GM12878 (cell line): ENCODE data around the gene HS3ST2. TPM values are rescaled to one million over a fixed set of nuclear protein-coding genes. Genes with fewer than 3 reads are reported as not detected.

Source experiments
- ATAC-seq: fragments of 200-7000 bp; cut with Tn5 transposase; 3 replicates; pipeline ENCODE4 v1.9.1; 2020; ENCODE audit warnings: mild to moderate bottlenecking, moderate library complexity
- BruUV-seq: library from RNA; stranded (reverse); fragments of 400-500 nt; replicated peaks from 2 replicates; lab custom pipeline; 2021; lab: Mats Ljungman, UMichigan
- CTCF ChIA-PET: fragments of 300-600 bp; sonication (Branson Sonifier 250); formaldehyde crosslinking; extraction: SDS; loops from one replicate; lab custom pipeline; 2021; ENCODE audit warnings: inconsistent platforms; lab: Yijun Ruan, JAX
- POLR2A ChIA-PET: fragments of 350-600 bp; formaldehyde crosslinking; extraction: SDS; loops from one replicate; lab custom pipeline; 2021; ENCODE audit warnings: inconsistent platforms; lab: Charles Lee
- RAD21 ChIA-PET: fragments of 300-600 bp; sonication (Branson Sonifier 250); formaldehyde crosslinking; loops from one replicate; lab custom pipeline; 2023; ENCODE audit warnings: antibody characterized with exemption; ENCODE audit not compliant: unreplicated experiment; lab: Charles Lee
- SMC1A ChIA-PET: fragments of 300-600 bp; sonication (Branson Sonifier 250); formaldehyde crosslinking; loops from one replicate; lab custom pipeline; 2023; ENCODE audit not compliant: unreplicated experiment, uncharacterized antibody; lab: Charles Lee
- DNase-seq: peaks from one replicate; pipeline ENCODE4 v3.0.0-alpha.2; 2011; ENCODE audit warnings: low read depth, low spot score
- FAIRE-seq: peaks from 3 replicates; lab custom pipeline; 2011; peaks lifted over from hg19 to GRCh38; lab: Jason Lieb, UNC
- H2AFZ ChIP-seq: 2 replicates; pipeline ENCODE4 v1.6.0; 2011; ENCODE audit warnings: low read depth, low read length, control low read depth; ENCODE audit not compliant: control insufficient read depth
- H3K27ac ChIP-seq: 2 replicates; pipeline ENCODE4 v1.5.1; 2011; ENCODE audit warnings: control low read depth; ENCODE audit not compliant: control insufficient read depth, insufficient read depth
- H3K27me3 ChIP-seq, 2 experiments: replicated peaks in 1 of 2; 2 replicates each; pipeline versions ENCODE4 v1.6.0 to v1.6.1; 2011; ENCODE audit warnings: low read length in 1 of 2; ENCODE audit not compliant: control insufficient read depth in 2 of 2, insufficient read depth in 2 of 2
- H3K36me3 ChIP-seq, 2 experiments: 2 replicates each; pipeline ENCODE4 v1.5.1; 2011; ENCODE audit warnings: low read length in 1 of 2; ENCODE audit not compliant: control insufficient read depth in 2 of 2, insufficient read depth in 2 of 2
- H3K4me1 ChIP-seq: 2 replicates; pipeline ENCODE4 v1.6.1; 2011; ENCODE audit warnings: mild to moderate bottlenecking, low read length, moderate library complexity, mixed read lengths; ENCODE audit not compliant: control insufficient read depth, insufficient read depth
- H3K4me2 ChIP-seq: 2 replicates; pipeline ENCODE4 v1.6.0; 2011; ENCODE audit warnings: control low read depth; ENCODE audit not compliant: control insufficient read depth, insufficient read depth
- H3K4me3 ChIP-seq: fragments of 200-600 bp; sonication (generic); 2 replicates; pipeline ENCODE4 v1.5.1; 2016
- H3K79me2 ChIP-seq: 2 replicates; pipeline ENCODE4 v1.6.0; 2011; ENCODE audit warnings: low read length; ENCODE audit not compliant: control insufficient read depth, insufficient read depth
- H3K9ac ChIP-seq: 2 replicates; pipeline ENCODE4 v1.8.0; 2011; ENCODE audit warnings: low read length, control low read depth, mixed read lengths; ENCODE audit not compliant: control insufficient read depth, insufficient read depth
- H3K9me3 ChIP-seq: replicated peaks from 3 replicates; pipeline ENCODE4 v1.5.1; 2011; ENCODE audit warnings: mild to moderate bottlenecking, low read length; ENCODE audit not compliant: control insufficient read depth, insufficient read depth
- H4K20me1 ChIP-seq: 2 replicates; pipeline ENCODE4 v1.6.0; 2011; ENCODE audit not compliant: control insufficient read depth, insufficient read depth
- BHLHE40 ChIP-seq, 2 experiments: fragments of 450-650 bp in 1 of 2; IDR thresholded peaks; 2 replicates each; pipeline ENCODE4 v1.6.1; 2011 to 2017; ENCODE audit warnings: low read depth in 2 of 2, borderline replicate concordance in 1 of 2, improper control_type of control experiment in 1 of 2, low read length in 1 of 2, mild to moderate bottlenecking in 1 of 2
- CHD1 ChIP-seq: IDR thresholded peaks from 2 replicates; pipeline ENCODE4 v1.6.1; 2012; ENCODE audit warnings: low read depth, low read length, improper control_type of control experiment
- CREB1 ChIP-seq: IDR thresholded peaks from 2 replicates; pipeline ENCODE4 v1.6.1; 2012; ENCODE audit warnings: low read depth, mild to moderate bottlenecking, inconsistent platforms
- EED ChIP-seq: sonication (generic); IDR thresholded peaks from 2 replicates; pipeline ENCODE4 v1.6.1; 2016; ENCODE audit warnings: antibody characterized with exemption, low read depth
- EGR1 ChIP-seq, 2 experiments: IDR thresholded peaks; 1 replicate in 1 of 2; 2 replicates in 1 of 2; pipeline ENCODE4 v1.6.1; 2011 to 2012; ENCODE audit warnings: low read depth in 2 of 2, low read length in 2 of 2, borderline replicate concordance in 1 of 2, mild to moderate bottlenecking in 1 of 2, moderate library complexity in 1 of 2
- EP300 ChIP-seq, 2 experiments: fragments of 150-350 bp in 1 of 2; IDR thresholded peaks; 2 replicates each; pipeline ENCODE4 v1.6.1; 2011 to 2012; ENCODE audit warnings: low read depth in 2 of 2, low read length in 2 of 2, borderline replicate concordance in 1 of 2, improper control_type of control experiment in 1 of 2, inconsistent platforms in 1 of 2; ENCODE audit not compliant: control insufficient read depth in 1 of 2
- FOXK2 ChIP-seq: fragments of 450-650 bp; IDR thresholded peaks from 2 replicates; pipeline ENCODE4 v1.6.1; 2017; ENCODE audit warnings: mild to moderate bottlenecking, moderate library complexity
- IRF3 ChIP-seq: fragments of 450-650 bp; IDR thresholded peaks from 2 replicates; pipeline ENCODE4 v1.6.1; 2014; ENCODE audit warnings: mild to moderate bottlenecking
- MTA3 ChIP-seq: IDR thresholded peaks from 2 replicates; pipeline ENCODE4 v1.6.1; 2012; ENCODE audit warnings: low read length, inconsistent platforms, borderline replicate concordance
- PAX5 ChIP-seq: IDR thresholded peaks from 2 replicates; pipeline ENCODE4 v1.6.1; 2011; ENCODE audit warnings: low read depth, low read length, borderline replicate concordance
- RAD21 ChIP-seq: IDR thresholded peaks from 2 replicates; pipeline ENCODE4 v1.6.1; 2011; ENCODE audit warnings: mild to moderate bottlenecking, low read depth, low read length, moderate library complexity; ENCODE audit not compliant: insufficient read depth
- SRF ChIP-seq, 2 experiments: IDR thresholded peaks; 2 replicates each; pipeline ENCODE4 v1.6.1; 2011; ENCODE audit warnings: low read depth in 2 of 2, low read length in 2 of 2, mild to moderate bottlenecking in 1 of 2, moderate library complexity in 1 of 2
- TAF1 ChIP-seq: IDR thresholded peaks from 2 replicates; pipeline ENCODE4 v1.6.1; 2011; ENCODE audit warnings: mild to moderate bottlenecking, low read depth, low read length, borderline replicate concordance
- TCF3 ChIP-seq: IDR thresholded peaks from 2 replicates; pipeline ENCODE4 v1.6.1; 2012; ENCODE audit warnings: low read depth, mild to moderate bottlenecking, low read length, borderline replicate concordance; ENCODE audit not compliant: insufficient read depth
- WRNIP1 ChIP-seq: IDR thresholded peaks from 2 replicates; pipeline ENCODE4 v1.6.1; 2011; ENCODE audit warnings: low read depth, low read length, improper control_type of control experiment, borderline replicate concordance
- ZBTB11 ChIP-seq: fragments of 450-650 bp; formaldehyde crosslinking; IDR thresholded peaks from 2 replicates; pipeline ENCODE4 v1.5.0; 2022; ENCODE audit warnings: mild to moderate bottlenecking, missing genetic modification characterization
- ZNF24 ChIP-seq: fragments of 450-650 bp; IDR thresholded peaks from 2 replicates; pipeline ENCODE4 v1.6.1; 2017; ENCODE audit warnings: antibody characterized with exemption, mild to moderate bottlenecking
- ZNF274 ChIP-seq: IDR thresholded peaks from one replicate; pipeline ENCODE4 v1.8.0; 2011; ENCODE audit not compliant: insufficient read length, insufficient read depth
- ZSCAN29 ChIP-seq: fragments of 450-650 bp; IDR thresholded peaks from 2 replicates; pipeline ENCODE4 v1.6.1; 2017; ENCODE audit warnings: mild to moderate bottlenecking, moderate library complexity
- WGBS: methylation state at CpG from one replicate; pipeline ENCODE4 v1.1.6; 2016; ENCODE audit warnings: low lambda C conversion rate; ENCODE audit not compliant: insufficient replicate concordance, insufficient coverage; ENCODE audit errors: missing lambda C conversion rate; 5-methylcytosine and 5-hydroxymethylcytosine counted together
- in situ Hi-C: fragments of 300-500 bp; cut with MboI; formaldehyde crosslinking; loops from 9 replicates; pipeline ENCODE4 v1.14.3; 2018; ENCODE audit warnings: mixed read lengths
- intact Hi-C: fragments of 100-400 bp; cut with micrococcal nuclease; formaldehyde crosslinking; loops from one replicate; pipeline ENCODE4 v1.14.2; 2022; ENCODE audit not compliant: unreplicated experiment
- polyA plus RNA-seq, 11 experiments: library from polyadenylated mRNA; depleted of rRNA in 4 of 11; unstranded in 6 of 11; stranded (reverse) in 5 of 11; fragments of >200 nt; fragmentation: Nextera tagmentation in 4 of 11; fragmentation: Illumina TruSeq in 1 of 11; extraction: Ambion mirVana in 4 of 11; extraction: Trizol in 1 of 11; gene quantifications; 1 replicate in 1 of 11; 2 replicates in 10 of 11; pipeline versions ENCODE4 v1.2.1 to v1.2.3, GENCODE V29; 2011 to 2016; ENCODE audit warnings: inconsistent platforms in 2 of 11, missing spikeins in 2 of 11, low read depth in 1 of 11
- total RNA-seq, 4 experiments: library from RNA; depleted of rRNA in 3 of 4; stranded (reverse); fragments of >200 nt in 3 of 4; fragmentation: Illumina TruSeq in 1 of 4; extraction: Trizol in 1 of 4; gene quantifications; 2 replicates each; pipeline versions ENCODE4 v1.2.1 to v1.2.3, GENCODE V29; 2013 to 2021

HS3ST2 gene
- total and polyA plus RNA-seq, 10 of the 15 experiments (the other 5 are each of a cell fraction or from before 2014, with no cell fraction given) = not detected

DNA sequence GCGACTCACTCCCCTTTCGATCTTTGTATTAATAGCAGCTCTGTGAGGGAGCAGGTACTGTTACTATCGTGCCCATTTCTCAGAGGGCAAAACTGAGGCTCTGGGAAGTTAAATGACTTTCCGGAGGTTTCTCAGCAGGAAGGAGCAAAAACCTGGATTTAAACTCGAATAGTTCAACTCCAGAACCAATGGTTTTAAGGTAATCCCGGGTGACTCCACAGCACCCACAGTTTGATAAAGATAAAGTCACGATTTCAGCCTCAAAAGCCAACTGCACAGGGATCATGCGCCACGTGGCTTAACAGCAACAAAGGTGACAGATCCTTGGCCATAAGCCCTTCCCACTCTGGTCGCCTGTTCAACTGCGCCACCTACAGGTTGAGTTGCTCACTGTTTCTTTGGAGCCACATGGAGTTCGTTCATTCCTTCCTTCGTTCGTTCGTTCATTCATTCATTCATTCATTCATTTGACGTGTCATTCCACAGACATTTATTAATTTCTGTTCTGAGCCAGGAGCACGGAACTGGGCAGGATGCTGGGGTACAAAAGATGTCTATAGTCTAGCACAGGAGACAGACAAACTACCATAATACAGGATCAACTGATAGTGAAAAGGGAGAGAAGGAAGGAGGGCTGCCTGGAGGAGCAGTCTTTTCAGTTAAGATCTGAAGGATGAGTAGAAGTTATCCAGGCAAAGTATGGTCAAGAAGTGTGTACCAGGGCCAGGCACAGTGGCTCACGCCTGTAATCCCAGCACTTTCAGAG, 134.8 kb downstream of the HS3ST2 start:
- no peak overlapping the region for H3K4me2 ChIP-seq
- 15% methylated on average over 18 of the region's 18 CpGs for WGBS
- H4K20me1 ChIP-seq = no peaks in the 10 kb centered on the region
- no peaks in the 10 kb centered on the region for H3K36me3 ChIP-seq
- CTCF ChIA-PET = interaction anchor here (0.8 to 1.4 kb wide), 3 partner anchors 29 to 66 kb away, joined by 3 read pairs; no protein-coding TSS in a partner anchor
- peaks cover 2 to 5% of the 10 kb centered on the region in 2 experiments; a peak in 3 of 4 replicates for H3K27me3 ChIP-seq
- H2AFZ ChIP-seq = no peak overlapping the region
- intact Hi-C loops (loop anchor here (5.0 kb wide), 1 partner anchor 51 kb away; no protein-coding TSS in a partner anchor), in situ Hi-C loops (loop anchor here (10.0 kb wide), 1 partner anchor 1394 kb away; no protein-coding TSS in a partner anchor)
- DNase-seq (peak; percentile 8), ATAC-seq (peak; percentile 86), FAIRE-seq (peak; percentile 84)
- RAD21 ChIA-PET = no interaction called here
- no peak overlapping the region for H3K27ac ChIP-seq
- no peak overlapping the region for H3K9ac ChIP-seq
- H3K79me2 ChIP-seq = no peaks in the 10 kb centered on the region
- SMC1A ChIA-PET = interaction anchor here (0.6 kb wide), 1 partner anchor 45 kb away, joined by 3 read pairs; no protein-coding TSS in a partner anchor
- POLR2A ChIA-PET = no interaction called here
- H3K4me3 ChIP-seq = no peak overlapping the region
- no TSS peak for BruUV-seq
- H3K9me3 ChIP-seq = no peaks in the 10 kb centered on the region; the same call in 2 of the 3 replicates
- no peaks in the 10 kb centered on the region for H3K4me1 ChIP-seq
- no peak for TF ChIP-seq CHD1
- no peak for TF ChIP-seq CREB1
- TF ChIP-seq RAD21 = peak; percentile 67
- no peak for TF ChIP-seq PAX5
- no peak for TF ChIP-seq TCF3
- TF ChIP-seq EP300 (IDR thresholded peaks at IDR 0.05; ENCODE audit: borderline replicate concordance in 1 of 2, control insufficient read depth in 1 of 2, low read depth in 2 of 2, low read length in 2 of 2) = no peak
- TF ChIP-seq ZNF24 = peak; percentile 99
- 0 out of 4 replicates have a peak, but pooled peaks of 1 of the 2 experiments have one; percentile 21 for TF ChIP-seq BHLHE40 (IDR thresholded peaks at IDR 0.05; ENCODE audit: borderline replicate concordance in 1 of 2, low read depth in 2 of 2, low read length in 1 of 2)
- TF ChIP-seq MTA3 = no peak
- 0 out of 2 replicates have a peak, but pooled peaks have one; percentile 18 for TF ChIP-seq FOXK2
- no peak for TF ChIP-seq ZNF274
- TF ChIP-seq EED = no peak
- no peak for TF ChIP-seq ZSCAN29
- TF ChIP-seq EGR1 (IDR thresholded peaks at IDR 0.05; ENCODE audit: borderline replicate concordance in 1 of 2, low read depth in 2 of 2, low read length in 2 of 2) = no peak
- no peak for TF ChIP-seq ZBTB11 (CRISPR knock-in tag)
- TF ChIP-seq SRF (IDR thresholded peaks at IDR 0.05; ENCODE audit: low read depth in 2 of 2, low read length in 2 of 2) = no peak
- no peak for TF ChIP-seq IRF3
- no peak for TF ChIP-seq TAF1
- no peak for TF ChIP-seq WRNIP1
